BLaER1 treated with 17β-estradiol and CSF1 and Interleukin-3, amounts not matched to agents 10 nM and 100 nM (cell line): Measurements from ENCODE around the gene ZBED1.
A peak's percentile ranks its signal among the peaks of the same experiment; 100 is the strongest.

ENCODE experiments used
- H3K27ac ChIP-seq, 11 experiments: shearing (Covaris generic); formaldehyde crosslinking; 2 replicates each; pipeline ENCODE4 v1.8.1; 2022
- H3K27me3 ChIP-seq, 11 experiments: shearing (Covaris generic); formaldehyde crosslinking; 2 replicates each; pipeline ENCODE4 v1.8.1; 2022
- H3K36me3 ChIP-seq, 11 experiments: shearing (Covaris generic); formaldehyde crosslinking; 2 replicates each; pipeline ENCODE4 v1.8.1; 2022
- H3K4me1 ChIP-seq, 10 experiments: shearing (Covaris generic); formaldehyde crosslinking; 2 replicates each; pipeline ENCODE4 v1.8.1; 2022
- H3K4me2 ChIP-seq, 11 experiments: shearing (Covaris generic); formaldehyde crosslinking; 2 replicates each; pipeline ENCODE4 v1.8.1; 2022
- H3K4me3 ChIP-seq, 10 experiments: shearing (Covaris generic); formaldehyde crosslinking; 2 replicates each; pipeline ENCODE4 v1.8.1; 2022
- H3K9ac ChIP-seq, 11 experiments: shearing (Covaris generic); formaldehyde crosslinking; 2 replicates each; pipeline ENCODE4 v1.8.1; 2022
- H3K9me3 ChIP-seq, 11 experiments: shearing (Covaris generic); formaldehyde crosslinking; replicated peaks in 1 of 11; 2 replicates each; pipeline ENCODE4 v1.8.1; 2022
- H4K20me1 ChIP-seq, 11 experiments: shearing (Covaris generic); formaldehyde crosslinking; 2 replicates each; pipeline ENCODE4 v1.8.1; 2022
- Cebpa-rat ChIP-seq, 11 experiments: shearing (Covaris generic); IDR thresholded peaks; 2 replicates each; pipeline ENCODE4 v1.8.1; 2022

Gene ZBED1

DNA sequence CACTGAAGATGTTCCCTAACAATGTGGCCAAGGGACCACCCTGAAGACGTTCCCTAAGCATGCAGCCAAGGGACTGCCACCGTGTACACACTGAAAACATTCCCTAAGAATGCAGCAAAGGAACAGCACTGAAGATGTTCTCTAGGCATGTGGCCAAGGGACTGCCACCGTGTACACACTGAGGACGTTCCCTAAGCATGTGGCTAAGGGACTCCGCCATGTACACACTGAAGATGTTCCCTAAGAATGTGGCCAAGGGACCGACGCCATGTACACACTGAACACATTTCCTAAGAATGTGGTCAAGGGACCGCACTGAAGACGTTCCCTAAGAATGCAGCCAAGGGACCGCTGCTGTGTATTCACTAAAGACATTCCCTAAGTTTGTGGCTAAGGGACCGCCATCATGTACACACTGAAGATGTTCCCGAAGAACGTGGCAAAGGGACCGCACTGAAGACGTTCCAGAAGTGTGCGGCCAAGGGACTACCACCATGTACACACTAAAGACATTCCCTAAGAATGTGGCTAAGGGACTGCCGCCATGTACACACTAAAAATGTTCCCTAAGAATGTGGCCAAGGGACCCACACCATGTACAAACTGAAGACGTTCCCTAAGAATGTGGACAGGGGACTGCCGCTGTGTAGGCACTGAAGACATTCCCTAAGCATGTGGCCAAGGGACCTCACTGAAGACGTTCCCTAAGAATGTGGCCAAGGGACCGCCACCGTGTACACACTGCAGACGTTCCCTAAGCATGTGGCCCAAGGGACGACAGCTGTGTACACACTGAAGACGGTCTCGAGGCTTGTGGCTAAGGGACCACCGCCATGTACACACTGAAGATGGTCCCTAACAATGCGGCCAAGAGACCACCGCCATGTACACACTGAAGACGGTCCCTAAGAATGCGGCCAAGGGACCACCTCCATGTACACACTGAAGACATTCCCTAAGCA lies 54.8 kb downstream of the ZBED1 start:
- peaks cover 28 to 68% (median 50%) of the 10 kb centered on the region in 11 experiments for H3K36me3 ChIP-seq

DNA sequence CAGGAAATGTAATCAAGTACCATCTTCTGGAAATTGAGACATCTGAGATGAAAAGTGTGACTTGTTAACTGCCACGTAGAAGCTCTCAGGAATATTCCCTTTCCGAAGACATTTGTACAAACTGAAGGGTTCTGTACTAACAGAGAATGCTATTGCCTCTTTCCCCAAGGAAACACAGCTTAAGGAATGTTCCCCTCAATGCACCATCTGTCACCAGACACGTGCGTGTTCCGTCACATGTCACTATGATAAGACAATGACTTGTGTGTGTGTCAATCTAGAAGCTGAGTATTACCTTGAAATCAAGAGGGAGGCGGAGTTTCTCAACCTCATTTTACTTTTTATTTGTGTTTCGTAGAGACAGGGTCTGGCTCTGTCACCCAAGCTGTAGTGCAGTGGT lies 58.1 kb downstream of the ZBED1 start:
- no peak overlapping the region for H3K27ac ChIP-seq
- H4K20me1 ChIP-seq: peaks cover 0 to 20% (median 0%) of the 10 kb centered on the region in 11 experiments; a peak in 4 of 22 replicates
- H3K27me3 ChIP-seq: no peaks in the 10 kb centered on the region
- TF ChIP-seq Cebpa-rat (IDR thresholded peaks at IDR 0.05): no peak
- H3K4me1 ChIP-seq: no peaks in the 10 kb centered on the region
- peaks cover 48 to 92% (median 71%) of the 10 kb centered on the region in 11 experiments for H3K36me3 ChIP-seq
- no peak overlapping the region for H3K4me3 ChIP-seq
- H3K9me3 ChIP-seq: peaks cover 50 to 68% (median 61%) of the 10 kb centered on the region in 11 experiments
- no peak overlapping the region for H3K4me2 ChIP-seq
- H3K9ac ChIP-seq: no peak overlapping the region

More for the DNA sequence above, 54.8 kb downstream of the ZBED1 start:
- no peak for TF ChIP-seq Cebpa-rat (IDR thresholded peaks at IDR 0.05)
- Histone ChIP-seq H3K4me3 (no peak overlapping the region), H3K27me3 (no peaks in the 10 kb centered on the region), H3K27ac (no peak overlapping the region), H3K9me3 (peaks cover 34 to 57% (median 47%) of the 10 kb centered on the region in 11 experiments), H3K9ac (no peak overlapping the region), H3K4me2 (no peak overlapping the region), H4K20me1 (peaks cover 0 to 27% (median 0%) of the 10 kb centered on the region in 11 experiments; a peak in 5 of 22 replicates), H3K4me1 (peaks cover 0 to 23% (median 17%) of the 10 kb centered on the region in 10 experiments; a peak in 18 of 20 replicates)

DNA sequence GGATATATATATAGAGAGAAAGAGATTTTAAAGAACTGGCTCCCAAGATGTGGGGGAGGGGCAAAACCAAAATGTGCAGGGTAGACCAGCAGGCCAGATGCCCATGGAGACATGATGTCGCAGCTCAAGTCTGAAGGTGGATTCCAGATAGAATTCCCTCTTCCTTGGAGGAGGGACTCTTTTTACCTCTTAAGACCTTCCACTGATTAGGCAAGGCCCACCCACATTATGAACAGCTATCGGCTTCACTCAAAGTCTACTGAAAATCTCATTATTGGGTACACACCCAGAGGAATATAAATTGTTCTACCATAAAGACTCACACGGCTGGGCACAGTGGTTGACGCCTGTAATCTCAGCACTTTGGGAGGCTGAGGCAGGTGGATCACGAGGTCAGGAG lies 59.3 kb downstream of the ZBED1 start:
- no peak overlapping the region for H3K4me2 ChIP-seq
- H3K9ac ChIP-seq: no peak overlapping the region
- H3K4me1 ChIP-seq: peaks cover 0 to 5% (median 0%) of the 10 kb centered on the region in 10 experiments; a peak in 3 of 20 replicates
- no peak overlapping the region for H3K27ac ChIP-seq
- peaks cover 0 to 20% (median 0%) of the 10 kb centered on the region in 11 experiments; a peak in 4 of 22 replicates for H4K20me1 ChIP-seq
- no peak for TF ChIP-seq Cebpa-rat (IDR thresholded peaks at IDR 0.05)
- peaks cover 43 to 84% (median 60%) of the 10 kb centered on the region in 11 experiments for H3K36me3 ChIP-seq
- peaks cover 39 to 56% (median 49%) of the 10 kb centered on the region in 11 experiments for H3K9me3 ChIP-seq
- no peak overlapping the region for H3K4me3 ChIP-seq
- H3K27me3 ChIP-seq: no peaks in the 10 kb centered on the region

DNA sequence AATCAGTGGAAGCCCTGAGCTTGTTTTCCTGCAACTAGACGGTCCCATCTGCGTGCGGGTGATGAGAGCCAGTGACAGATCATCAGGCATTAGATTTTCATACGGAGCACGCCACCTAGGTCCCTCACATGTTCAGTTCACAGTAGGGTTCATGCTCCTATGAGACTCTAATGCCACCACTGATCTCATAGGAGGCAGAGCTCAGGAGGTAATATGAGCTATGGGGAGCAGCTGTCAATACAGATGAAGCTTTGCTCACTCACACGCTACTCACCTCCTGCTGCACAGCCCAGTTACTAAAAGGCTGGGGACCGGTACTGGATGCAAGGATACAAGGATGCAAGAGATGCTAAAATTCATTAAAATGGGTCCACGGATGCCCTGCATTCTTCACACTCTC lies 61.2 kb downstream of the ZBED1 start:
- no peak for TF ChIP-seq Cebpa-rat (IDR thresholded peaks at IDR 0.05)
- H3K9ac ChIP-seq: no peak overlapping the region

More for the DNA sequence above, 61.2 kb downstream of the ZBED1 start:
- Histone ChIP-seq H3K27ac (no peak overlapping the region), H3K4me3 (peak overlapping the region in 3 of 10 experiments; percentile 1 to 9 (median 4); a peak in 1 of 20 replicates), H3K36me3 (peaks cover 34 to 66% (median 44%) of the 10 kb centered on the region in 11 experiments), H3K4me1 (peaks cover 6 to 20% (median 11%) of the 10 kb centered on the region in 10 experiments; a peak in 19 of 20 replicates), H3K4me2 (no peak overlapping the region), H3K9me3 (peaks cover 25 to 41% (median 32%) of the 10 kb centered on the region in 11 experiments), H3K27me3 (no peaks in the 10 kb centered on the region), H4K20me1 (peaks cover 0 to 30% (median 0%) of the 10 kb centered on the region in 11 experiments; a peak in 5 of 22 replicates)
